ENCODE measurements around the gene MYO9A.

- TF ChIP-seq CTCF (IDR thresholded peaks at IDR 0.05) (no peak), POLR2A (IDR thresholded peaks at IDR 0.05; ENCODE audit: low read depth) (no peak), EP300 (IDR thresholded peaks at IDR 0.05) (no peak)
Measured at GRCh38 chr15:71999807-72000206, 118.1 kb downstream of the MYO9A start.
